Fibroblast of lung (primary cell): ENCODE data around the gene ARHGAP10.

Experiments used
- CTCF ChIP-seq, 2 donors: IDR thresholded peaks in 1 of 2; conservative IDR thresholded peaks in 1 of 2; 1 replicate in 1 of 2; 2 replicates in 1 of 2; pipeline ENCODE4 v1.5.1; 2011 to 2012; ENCODE audit warnings: low read length in 2 of 2, control low read depth in 1 of 2, inconsistent platforms in 1 of 2, low read depth in 1 of 2, mild to moderate bottlenecking in 1 of 2
- EZH2 ChIP-seq: IDR thresholded peaks from 2 replicates; pipeline ENCODE4 v1.5.1; 2012; ENCODE audit warnings: low read length, control low read depth, mild to moderate bottlenecking; ENCODE audit errors: missing control alignments

- TF ChIP-seq EZH2 (no peak), CTCF (conservative IDR thresholded peaks at IDR 0.05 in 1 of 2, IDR thresholded peaks at IDR 0.05 in 1 of 2; ENCODE audit: low read depth in 1 of 2, low read length in 2 of 2) (no peak)
Observed at GRCh38 chr4:148077581-148077980, 345.7 kb downstream of the ARHGAP10 start.
